Psoas muscle (tissue), 8 donors: ENCODE measurements around the gene JPH2. TPM values are rescaled to one million over a fixed set of nuclear protein-coding genes. Genes with fewer than 3 reads are reported as not detected.

Source experiments
- ATAC-seq, 4 donors: fragments of 200-7000 bp; cut with Tn5 transposase; one replicate each; pipeline ENCODE4 v1.9.1; 2020; ENCODE audit warnings: moderate library complexity in 3 of 4, mild to moderate bottlenecking in 2 of 4
- DNase-seq, 2 donors: peaks; one replicate each; pipeline ENCODE4 v3.0.0-alpha.2; 2020
- H3K27ac ChIP-seq: fragments of 200-600 bp; one replicate; pipeline ENCODE4 v1.8.0; 2022
- H3K27me3 ChIP-seq, 3 donors: fragments of 200-600 bp in 1 of 3; one replicate each; pipeline versions ENCODE4 v1.6.1 to v1.8.0; 2013 to 2022; ENCODE audit warnings: low read length in 2 of 3, mild to moderate bottlenecking in 2 of 3, moderate library complexity in 1 of 3; ENCODE audit not compliant: insufficient read depth in 3 of 3
- H3K36me3 ChIP-seq, 2 donors: fragments of 200-600 bp in 1 of 2; one replicate each; pipeline versions ENCODE4 v1.6.1 to v1.8.0; 2013 to 2022; ENCODE audit warnings: low read depth in 1 of 2, mild to moderate bottlenecking in 1 of 2, moderate library complexity in 1 of 2; ENCODE audit not compliant: insufficient read depth in 1 of 2
- H3K4me1 ChIP-seq: fragments of 200-600 bp; one replicate; pipeline ENCODE4 v1.8.0; 2022
- H3K4me3 ChIP-seq: fragments of 200-600 bp; one replicate; pipeline ENCODE4 v1.8.0; 2022; ENCODE audit warnings: mild to moderate bottlenecking
- H3K9me3 ChIP-seq: fragments of 200-600 bp; one replicate; pipeline ENCODE4 v1.8.0; 2022
- WGBS, 3 donors: extraction: QIAGEN DNeasy Blood & Tissue Kit; methylation state at CpG; one replicate each; pipeline versions ENCODE4 v1.1.6 to v1.1.7; 2013; 5-methylcytosine and 5-hydroxymethylcytosine counted together
- intact Hi-C, 2 donors: fragments of 100-400 bp; cut with DNase I; formaldehyde crosslinking; loops; one replicate each; pipeline versions ENCODE4 v1.11.0 to v1.14.2; 2022
- polyA plus RNA-seq, 3 donors: library from polyadenylated mRNA; stranded (reverse); fragments of 200-250 nt; gene quantifications; one replicate each; pipeline ENCODE4 v1.2.3, GENCODE V29; 2013
- total RNA-seq, 4 donors: library from RNA; stranded (reverse); fragmentation: NEBNext Ultra II Directional in 2 of 4; extraction: Animal tissue kit (Norgen Biotek cat#: 25700) in 2 of 4; gene quantifications; one replicate each; pipeline versions ENCODE4 v1.2.1 to v1.2.4, GENCODE V29; 2021 to 2023
- TF ChIP-seq, protein P1 (sequence below): fragments of 200-600 bp; IDR thresholded peaks from one replicate; pipeline ENCODE4 v1.8.0; 2022; ENCODE audit warnings: antibody characterized with exemption
- donor health status: healthy with polysubstance abuse.
- donor health status: DM: no; HTN: no; CAD: no; lungs with moderate emphysema.
- donor health status: Bipolar disorder and iron deficiency.
- donor health status: healthy.
- donor health status: DM: yes; HTN: yes; CAD: no.
- donor health status: DM: no; HTN: no; CAD: no.
- donor health status: DM: no; HTN: no; CAD: no.
- donor health status: DM: yes; HTN: yes; CAD: no.

JPH2 gene
- total and polyA plus RNA-seq, 7 donors: 13.5 to 145 (median 48.0) TPM

DNA sequence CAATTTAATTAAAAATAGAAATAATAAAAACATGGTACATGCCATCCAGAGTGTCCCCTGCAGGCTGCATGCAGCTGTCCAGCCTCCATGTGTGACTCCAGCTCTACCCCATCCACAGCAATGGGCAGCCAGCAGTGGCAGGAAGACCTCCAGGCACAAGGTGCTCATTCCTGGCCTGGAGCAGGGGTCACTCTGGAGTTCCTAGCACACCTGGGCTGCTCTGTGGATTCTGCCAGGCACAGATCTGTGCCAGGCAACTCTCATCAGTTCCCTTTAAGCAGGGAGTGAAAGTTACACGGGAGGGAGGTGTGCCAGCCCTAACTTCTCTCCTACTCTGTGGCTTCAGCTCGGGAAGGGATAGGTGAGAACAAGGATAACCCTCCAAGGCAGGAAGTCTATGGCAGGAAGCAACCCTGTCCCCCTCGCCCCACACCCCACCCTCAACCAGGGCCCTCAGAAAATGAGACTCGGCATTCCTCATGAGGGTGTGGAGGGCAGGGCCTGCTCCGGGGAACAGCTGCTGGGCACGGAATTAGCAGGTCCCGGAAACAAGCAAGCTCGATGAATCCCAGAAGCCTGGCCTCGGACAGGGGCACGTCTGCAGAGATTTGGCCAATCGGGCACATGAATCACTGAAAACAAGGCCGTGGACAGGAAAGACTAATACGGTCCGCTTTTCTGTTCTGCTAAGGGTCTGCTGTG lies 10.0 kb downstream of the JPH2 start:
- no peaks in the 10 kb centered on the region for H3K27me3 ChIP-seq
- H3K4me1 ChIP-seq: peaks cover 80% of the 10 kb centered on the region
- peak overlapping the region; percentile 97 for H3K27ac ChIP-seq
- peak overlapping the region; percentile 50 for H3K4me3 ChIP-seq
- DNase-seq: peak; percentile 68 to 89
- peak; percentile 65 to 70 (median 69) for ATAC-seq
- WGBS, 3 donors: 15 to 21% (median 16%) methylated on average over 14 of the region's 14 CpGs
- TF ChIP-seq, protein P1, sequence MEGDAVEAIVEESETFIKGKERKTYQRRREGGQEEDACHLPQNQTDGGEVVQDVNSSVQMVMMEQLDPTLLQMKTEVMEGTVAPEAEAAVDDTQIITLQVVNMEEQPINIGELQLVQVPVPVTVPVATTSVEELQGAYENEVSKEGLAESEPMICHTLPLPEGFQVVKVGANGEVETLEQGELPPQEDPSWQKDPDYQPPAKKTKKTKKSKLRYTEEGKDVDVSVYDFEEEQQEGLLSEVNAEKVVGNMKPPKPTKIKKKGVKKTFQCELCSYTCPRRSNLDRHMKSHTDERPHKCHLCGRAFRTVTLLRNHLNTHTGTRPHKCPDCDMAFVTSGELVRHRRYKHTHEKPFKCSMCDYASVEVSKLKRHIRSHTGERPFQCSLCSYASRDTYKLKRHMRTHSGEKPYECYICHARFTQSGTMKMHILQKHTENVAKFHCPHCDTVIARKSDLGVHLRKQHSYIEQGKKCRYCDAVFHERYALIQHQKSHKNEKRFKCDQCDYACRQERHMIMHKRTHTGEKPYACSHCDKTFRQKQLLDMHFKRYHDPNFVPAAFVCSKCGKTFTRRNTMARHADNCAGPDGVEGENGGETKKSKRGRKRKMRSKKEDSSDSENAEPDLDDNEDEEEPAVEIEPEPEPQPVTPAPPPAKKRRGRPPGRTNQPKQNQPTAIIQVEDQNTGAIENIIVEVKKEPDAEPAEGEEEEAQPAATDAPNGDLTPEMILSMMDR: no peak
- intact Hi-C loops: no loop called here
- H3K36me3 ChIP-seq: peaks cover 0 to 2% of the 10 kb centered on the region in 2 donors
- no peaks in the 10 kb centered on the region for H3K9me3 ChIP-seq

DNA sequence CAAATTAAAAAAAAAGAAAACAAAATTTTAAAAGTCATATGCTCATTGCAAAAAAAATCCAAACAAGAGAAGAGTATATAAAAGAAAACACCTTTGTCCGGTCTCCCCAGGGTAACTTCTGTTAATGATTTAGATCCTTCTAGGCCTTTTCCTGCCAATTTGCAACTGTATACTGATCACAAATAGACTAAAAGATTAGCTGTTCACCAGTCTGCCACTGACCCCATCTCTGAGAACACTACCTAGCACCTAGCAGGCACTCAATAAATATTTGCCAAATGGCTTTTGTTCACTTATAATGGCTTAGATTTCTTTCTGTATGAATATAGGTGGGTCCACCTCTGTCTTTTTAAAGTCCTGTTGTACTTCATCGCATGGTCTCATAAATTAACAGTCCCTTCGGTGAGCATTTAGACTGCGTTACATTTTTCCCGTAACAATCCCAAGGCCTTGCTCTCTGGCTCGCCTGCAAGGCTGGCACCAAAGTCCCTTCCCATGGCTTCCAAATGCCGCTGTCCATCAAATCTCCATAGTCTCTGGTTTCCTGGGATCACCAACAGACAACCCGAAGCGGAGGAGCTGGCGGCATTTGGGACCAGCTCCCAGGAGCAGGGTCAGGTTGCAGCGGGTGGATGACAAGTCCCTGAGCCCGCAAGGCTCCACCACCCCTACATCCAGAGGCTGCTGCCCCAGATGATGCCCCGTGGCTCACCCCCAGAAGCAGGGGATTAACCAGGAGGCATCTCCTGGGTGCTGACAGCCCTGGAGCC lies 11.8 kb downstream of the JPH2 start:
- H3K27me3 ChIP-seq: no peaks in the 10 kb centered on the region
- H3K9me3 ChIP-seq: no peaks in the 10 kb centered on the region
- H3K4me3 ChIP-seq: peak overlapping the region; percentile 43
- ATAC-seq: peak; percentile 73 to 88 (median 78)
- intact Hi-C loops: no loop called here
- peaks cover 0 to 2% of the 10 kb centered on the region in 2 donors for H3K36me3 ChIP-seq
- peaks cover 88% of the 10 kb centered on the region for H3K4me1 ChIP-seq
- H3K27ac ChIP-seq: peak overlapping the region; percentile 97
- DNase-seq: peak; percentile 79 to 92
- 26 to 32% (median 31%) methylated on average over 13 of the region's 13 CpGs for WGBS, 3 donors
- TF ChIP-seq, protein P1: no peak

DNA sequence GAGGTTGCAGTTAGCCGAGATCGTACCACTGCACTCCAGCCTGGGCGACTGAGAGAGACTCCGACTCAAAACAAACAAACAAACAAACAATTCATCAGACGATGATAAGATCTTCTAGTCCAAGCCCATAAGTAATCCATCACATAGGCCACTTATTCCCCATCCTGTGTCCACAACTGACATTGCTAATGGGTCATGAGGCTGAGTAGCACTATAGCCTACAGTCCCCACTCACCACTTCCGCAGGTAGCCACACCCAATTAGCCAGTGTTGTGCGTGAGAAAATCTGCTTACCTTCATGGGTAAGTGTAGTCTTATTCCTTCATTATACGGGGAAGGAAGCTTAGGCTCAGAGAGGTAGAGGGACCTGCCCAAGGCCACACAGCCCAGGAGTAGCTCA lies 13.1 kb downstream of the JPH2 start:
- Histone ChIP-seq H3K27ac (peak overlapping the region; percentile 97), H3K4me1 (peaks cover 76% of the 10 kb centered on the region)
- WGBS, 3 donors: 71 to 92% (median 78%) methylated on average over 8 of the region's 8 CpGs

DNA sequence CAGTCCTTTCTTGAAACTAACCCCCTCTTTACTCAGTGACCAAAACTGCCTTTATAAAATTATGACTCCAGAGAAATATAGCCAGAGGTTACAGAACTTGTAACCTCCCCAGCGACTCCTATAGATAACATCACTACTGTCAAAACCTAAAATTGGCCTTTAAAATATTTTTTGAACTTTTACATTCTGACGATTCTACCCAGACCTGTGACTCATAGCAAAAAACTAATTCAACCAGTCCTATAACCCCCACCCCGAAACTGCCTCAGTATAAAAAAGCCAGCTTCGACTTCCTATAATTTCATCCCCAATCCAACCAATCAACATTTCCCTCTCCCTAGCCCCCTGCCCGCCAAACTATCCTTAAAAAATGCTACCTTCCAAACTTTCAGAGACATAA lies 13.9 kb downstream of the JPH2 start:
- ATAC-seq (no peak), DNase-seq (no peak)
- TF ChIP-seq, protein P1: no peak
- 71 to 77% (median 73%) methylated on average over 5 of the region's 5 CpGs for WGBS, 3 donors
- peaks cover 76% of the 10 kb centered on the region for H3K4me1 ChIP-seq
- peaks cover 0 to 2% of the 10 kb centered on the region in 2 donors for H3K36me3 ChIP-seq
- no peaks in the 10 kb centered on the region for H3K27me3 ChIP-seq
- intact Hi-C loops: no loop called here
- H3K27ac ChIP-seq: peak overlapping the region; percentile 97
- no peak overlapping the region for H3K4me3 ChIP-seq
- no peaks in the 10 kb centered on the region for H3K9me3 ChIP-seq

More for the DNA sequence above, 13.1 kb downstream of the JPH2 start:
- DNase-seq: no peak
- intact Hi-C loops: no loop called here
- TF ChIP-seq, protein P1: no peak
- H3K27me3 ChIP-seq: no peaks in the 10 kb centered on the region
- H3K9me3 ChIP-seq: no peaks in the 10 kb centered on the region
- no peak overlapping the region for H3K4me3 ChIP-seq
- ATAC-seq: no peak
- H3K36me3 ChIP-seq: peaks cover 0 to 2% of the 10 kb centered on the region in 2 donors
